NCI-H2107 treated with DMSO at 0.1 percent for 48 hours (cell line): Measurements from ENCODE around the gene C22orf15.
A peak's percentile ranks its signal among the peaks of the same experiment; 100 is the strongest.
"Not testable (repeated sequence)": the region's sequence is repeated elsewhere in the genome, so short reads cannot be mapped to it uniquely, and the experiment has no call there.

Source experiments
- DNase-seq: peaks from one replicate; lab custom pipeline; 2025; ENCODE audit not compliant: unreplicated experiment; lab: John Stamatoyannopoulos, UW

C22orf15 gene, protein sequence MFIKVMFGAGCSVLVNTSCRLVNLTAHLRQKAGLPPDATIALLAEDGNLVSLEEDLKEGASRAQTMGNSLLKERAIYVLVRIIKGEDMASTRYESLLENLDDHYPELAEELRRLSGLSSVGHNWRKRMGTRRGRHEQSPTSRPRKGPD

DNA sequence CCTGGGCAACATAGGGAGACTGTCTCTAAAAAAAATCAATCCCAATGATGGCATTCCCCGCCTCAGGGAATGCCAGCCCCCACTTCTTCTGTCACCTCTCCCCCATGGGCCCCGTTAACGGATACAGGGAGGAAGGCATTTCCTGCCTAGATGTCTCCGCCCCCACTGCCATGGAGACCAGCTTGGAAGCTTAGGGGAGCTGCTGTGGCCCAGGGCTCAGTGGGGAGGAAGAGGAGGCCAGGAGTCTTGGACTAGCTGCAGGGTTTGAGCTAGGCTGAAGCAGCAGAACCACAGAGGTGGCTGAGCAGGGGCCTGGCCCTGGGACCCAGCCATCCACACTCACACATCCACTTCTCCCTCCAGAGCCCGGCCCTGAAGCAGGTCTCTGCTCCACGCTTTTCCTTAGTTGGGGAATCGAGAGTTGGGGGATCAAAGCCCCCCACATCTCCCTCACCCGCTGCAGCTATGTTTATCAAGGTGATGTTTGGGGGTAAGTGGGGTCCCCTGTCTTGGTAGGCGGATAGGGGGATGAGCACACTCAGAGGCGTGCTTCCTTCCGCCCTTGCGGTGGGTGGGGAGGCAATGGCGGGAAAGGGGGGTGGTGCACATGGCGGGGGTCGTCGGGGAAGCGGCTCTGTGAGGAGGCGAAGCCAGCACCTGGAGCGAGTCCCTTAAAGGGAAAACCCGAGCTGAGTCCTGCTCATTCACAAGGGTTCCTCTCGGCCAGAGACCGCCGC, at the start of gene C22orf15:
Gene C22orf15 (plus strand): TSS at position 149 of the 737 bp plus-strand sequence. CDS start 317 bp downstream, at position 466.
- no peak for DNase-seq

DNA sequence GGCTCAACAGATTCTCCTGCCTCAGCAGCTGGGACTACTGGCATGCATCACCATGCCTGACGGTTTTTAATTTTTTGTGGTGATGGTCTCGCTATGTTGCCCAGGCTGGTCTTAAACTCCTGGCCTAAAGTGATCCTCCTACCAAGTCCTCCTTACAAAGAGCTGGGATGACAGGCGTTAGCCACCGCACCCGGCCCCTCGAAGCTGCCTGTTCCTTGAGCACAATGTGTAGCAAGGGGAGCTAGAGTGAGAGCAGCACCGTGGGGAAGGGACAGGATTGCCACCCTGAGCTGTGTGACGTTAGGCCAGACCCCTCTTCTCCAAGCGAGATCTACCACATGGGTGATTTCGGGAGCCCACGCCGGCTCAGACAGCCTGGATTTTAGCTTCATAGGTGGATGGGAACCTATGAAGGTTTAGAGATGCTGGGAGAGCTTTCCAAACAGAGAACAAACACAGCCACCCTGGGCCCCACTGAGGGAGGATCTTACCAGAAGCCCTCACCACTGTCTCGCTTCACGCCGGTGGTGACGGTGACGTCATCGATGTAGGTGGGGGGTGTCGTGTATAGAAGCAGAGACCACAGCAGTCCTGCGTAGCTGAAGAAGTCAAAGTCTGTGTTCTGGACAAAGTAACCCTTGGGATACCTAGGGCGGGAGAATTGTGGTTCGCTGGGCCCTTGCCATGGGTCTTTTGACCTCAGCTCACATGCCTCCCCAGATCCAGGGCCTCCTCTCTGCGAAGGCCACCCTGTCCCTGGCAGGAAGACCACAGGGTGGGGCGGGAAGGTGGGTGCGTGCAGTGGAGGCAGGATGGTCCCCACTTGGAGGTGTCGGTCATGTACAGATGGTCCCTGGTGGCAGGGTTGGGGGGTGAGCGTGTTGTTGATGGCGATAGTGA, 48.8 kb upstream of the C22orf15 start:
- DNase-seq, result no peak

DNA sequence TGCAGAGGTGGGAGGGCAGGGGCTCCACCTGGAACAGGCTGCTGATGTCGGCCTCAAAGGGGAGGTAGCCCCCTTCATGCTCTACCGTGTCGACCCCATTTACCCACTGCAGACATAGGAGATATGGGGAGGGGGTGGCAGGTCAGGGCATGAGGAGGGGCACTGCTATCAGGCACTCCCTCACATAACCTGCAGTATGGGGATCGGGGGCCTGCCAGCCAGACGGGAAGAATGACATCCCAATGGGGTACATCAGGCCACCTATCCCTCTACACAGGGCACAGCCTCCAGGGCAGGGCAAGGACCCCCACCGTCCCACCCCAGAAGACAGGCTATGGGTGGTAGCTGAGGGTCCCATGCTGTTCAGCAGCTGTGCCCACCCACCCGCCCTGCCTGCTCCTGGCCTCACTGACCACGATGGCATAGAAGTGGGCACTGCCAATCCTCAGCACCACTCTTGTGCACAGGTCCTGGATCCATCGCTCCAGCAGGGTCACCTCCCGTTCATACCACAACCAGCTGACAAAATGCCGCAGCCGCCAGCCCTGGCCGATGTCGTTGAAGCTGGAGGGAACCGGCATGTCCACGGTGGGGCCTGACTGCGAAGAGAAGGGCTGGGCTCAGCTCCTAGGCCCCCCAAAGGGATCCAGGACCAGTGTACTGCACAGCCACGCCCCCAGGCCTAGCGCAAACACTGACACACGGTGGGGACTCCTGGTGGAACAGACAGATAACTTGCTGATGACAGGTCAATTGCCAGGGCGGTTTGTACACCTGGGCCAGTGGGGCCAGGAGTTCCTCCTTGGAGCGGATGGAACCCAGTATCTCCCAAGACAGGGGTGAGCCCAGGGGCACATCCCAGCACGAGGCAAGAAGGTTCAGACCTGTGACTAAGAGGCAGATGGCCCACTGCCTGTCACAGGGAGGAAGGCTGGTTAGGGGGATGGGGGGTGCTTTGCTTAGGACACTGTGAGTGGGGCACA, 47.9 kb upstream of the C22orf15 start:
- DNase-seq, result no peak

DNA sequence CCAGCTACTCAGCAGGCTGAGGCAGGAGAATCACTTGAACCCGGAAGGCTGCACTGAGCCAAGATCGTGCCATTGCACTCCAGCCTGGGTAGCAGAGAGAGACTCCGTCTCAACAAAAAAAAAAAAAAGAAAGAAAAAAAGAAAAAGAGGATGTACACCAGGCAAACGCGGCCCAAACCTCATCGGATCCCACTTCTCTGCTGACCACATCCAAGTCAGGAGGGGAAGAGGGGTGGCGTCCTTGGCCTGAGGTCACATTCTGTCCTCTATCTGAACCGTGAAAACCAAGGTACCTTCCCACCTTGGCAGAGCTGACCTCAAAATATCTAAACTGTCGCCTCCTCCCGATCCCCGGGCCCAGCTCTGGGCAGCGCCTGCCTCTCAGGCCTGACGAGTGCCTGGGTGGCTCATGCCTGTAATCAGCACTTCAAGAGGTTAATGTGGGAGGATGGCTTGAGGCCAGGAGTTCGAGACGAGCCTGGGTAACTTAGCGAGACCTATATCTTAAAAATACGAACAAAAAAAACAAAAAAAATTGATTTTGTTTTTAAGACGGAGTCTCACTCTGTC, 46.9 kb upstream of the C22orf15 start:
- DNase-seq, result no peak

DNA sequence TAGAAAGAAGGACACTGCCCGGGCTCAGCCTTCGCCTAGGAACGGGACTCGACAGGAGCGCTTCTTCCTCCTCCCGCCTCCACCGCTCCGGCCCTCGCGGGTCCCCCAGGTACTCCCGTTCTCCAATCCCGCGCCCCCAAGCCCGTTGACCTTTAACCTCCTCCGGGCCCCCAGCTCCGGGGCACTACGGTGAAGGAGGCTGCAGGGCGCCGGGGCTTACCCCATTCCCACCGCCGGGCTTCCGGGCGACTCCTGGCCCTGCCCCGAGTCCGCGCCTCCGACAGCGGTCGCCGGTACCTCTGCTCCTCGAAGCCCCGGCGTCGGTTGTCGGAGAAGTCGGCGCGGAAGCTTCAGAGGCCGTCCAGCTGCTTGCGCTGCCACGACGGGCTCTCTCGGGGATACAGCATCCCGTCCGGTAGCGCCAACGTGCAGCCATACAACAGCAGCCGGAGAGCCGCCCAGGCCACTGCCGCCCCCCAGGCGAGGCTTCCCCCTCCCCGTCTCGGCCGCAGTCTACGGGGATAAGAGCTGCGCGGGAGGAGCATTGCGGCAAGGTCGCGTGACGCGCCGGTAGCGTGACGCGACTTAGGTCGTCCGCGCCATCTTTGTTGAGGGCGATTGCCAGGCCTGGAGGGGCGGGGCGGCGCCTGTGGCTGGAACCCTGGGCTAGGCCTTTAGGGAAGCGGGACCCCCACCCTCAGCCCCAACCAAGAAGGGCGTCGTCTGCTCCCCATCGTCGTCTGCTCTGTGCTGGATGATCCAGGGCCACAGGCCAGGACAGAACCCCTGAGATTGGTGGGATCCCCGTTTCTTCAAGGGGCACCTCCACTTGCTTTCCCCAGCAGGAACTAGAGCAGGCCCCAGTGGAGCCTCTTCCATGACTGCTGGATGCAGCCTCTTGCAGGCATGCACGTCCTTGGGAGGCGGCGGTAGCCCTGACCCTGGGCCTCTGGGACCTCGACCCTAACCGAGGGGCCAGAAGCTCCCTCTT, 45.7 kb upstream of the C22orf15 start:
- peak; percentile 25 for DNase-seq

DNA sequence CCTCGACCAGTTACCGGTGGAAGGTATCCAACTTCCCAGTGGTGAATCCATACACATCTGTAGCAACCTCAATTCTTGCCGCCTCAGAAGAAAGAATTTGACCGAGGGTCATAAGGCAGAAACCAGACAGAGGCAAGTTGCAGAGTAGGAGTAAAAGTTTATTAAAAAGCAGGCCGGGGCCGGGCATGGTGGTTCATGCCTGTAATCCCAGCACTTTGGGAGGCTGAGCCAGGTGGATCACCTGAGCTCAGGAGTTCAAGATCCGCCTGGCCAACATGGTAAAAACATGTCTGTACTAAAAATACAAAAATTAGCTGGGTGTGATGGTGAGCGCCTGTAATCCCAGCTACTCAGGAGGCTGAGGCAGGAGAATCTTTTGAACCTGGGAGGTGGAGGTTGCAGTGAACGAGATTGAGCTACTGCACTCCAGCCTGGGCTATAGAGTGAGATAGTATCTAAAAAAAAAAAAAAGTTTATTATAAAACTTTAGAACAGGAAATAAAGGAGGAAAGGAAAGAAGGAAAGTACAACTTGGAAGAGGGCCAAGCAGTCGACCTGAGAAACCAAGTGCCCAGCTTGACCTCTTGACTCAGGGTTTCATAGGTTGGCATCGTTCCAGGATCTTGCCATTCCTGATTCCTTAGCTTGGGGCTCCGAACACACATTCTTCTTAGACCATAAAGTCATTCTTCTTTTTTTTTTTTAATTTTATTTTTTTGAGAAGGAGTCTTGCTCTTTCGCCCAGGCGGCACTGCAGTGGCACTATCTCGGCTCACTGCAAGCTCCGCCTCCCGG, 44.2 kb upstream of the C22orf15 start:
- DNase-seq, result no peak

DNA sequence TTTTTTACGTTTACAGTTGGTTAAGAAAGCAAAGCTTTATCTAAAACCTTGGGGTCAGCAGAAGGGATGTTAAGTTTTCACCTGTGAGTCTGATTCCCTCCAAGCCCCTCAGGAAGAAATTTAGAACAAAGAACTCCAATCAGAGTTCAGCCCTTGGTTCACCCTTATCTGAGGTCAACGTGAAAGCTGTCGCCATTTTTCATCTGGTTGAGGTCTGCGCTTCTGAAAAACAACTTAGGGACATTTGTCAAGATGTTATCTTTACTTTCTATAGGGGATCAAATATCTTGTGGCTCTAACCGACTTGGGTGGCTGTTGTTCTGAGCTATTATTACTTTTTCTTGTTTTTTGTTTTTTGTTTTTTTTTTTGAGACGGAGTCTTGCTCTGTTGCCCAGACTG, 41.9 kb upstream of the C22orf15 start:
- no peak for DNase-seq

DNA sequence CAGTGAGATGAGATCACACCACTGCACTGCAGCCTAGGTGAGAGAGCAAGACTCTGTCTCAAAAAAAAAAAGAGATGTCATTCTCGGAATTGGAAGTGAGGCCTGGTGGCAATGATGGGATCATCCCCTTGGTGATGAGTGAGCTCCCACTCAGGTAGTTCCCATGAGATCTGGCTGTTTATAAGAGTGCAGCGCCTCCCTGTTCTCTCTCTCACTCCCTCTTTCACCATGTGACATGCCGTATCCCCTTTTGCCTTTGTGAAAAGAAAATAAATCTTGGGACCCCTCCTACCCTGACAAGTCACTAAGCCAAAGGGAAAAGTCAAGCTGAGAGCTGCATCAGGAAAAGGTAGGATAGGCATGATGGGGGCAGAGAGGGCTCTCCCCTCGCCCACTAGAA, 40.6 kb upstream of the C22orf15 start:
- DNase-seq, result no peak

DNA sequence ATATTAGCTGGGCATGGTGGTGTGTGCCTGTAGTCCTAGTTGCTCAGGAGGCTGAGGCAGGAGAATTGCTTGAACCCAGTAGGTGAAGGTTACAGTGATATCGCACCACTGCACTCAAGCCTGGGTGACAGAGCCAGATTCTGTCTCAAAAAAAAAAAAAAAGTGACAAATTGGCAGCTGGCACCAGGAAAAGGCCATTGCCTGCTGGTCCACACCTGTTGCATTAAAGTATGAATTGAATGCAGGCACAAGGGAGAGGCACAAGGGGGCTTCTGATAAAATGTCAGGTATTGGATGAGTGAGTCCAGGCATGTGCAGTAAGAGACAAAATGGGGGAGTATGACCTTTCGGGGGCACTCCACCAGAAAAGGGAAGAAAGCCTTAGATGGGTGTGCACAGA, 40.1 kb upstream of the C22orf15 start:
- DNase-seq, result no peak

DNA sequence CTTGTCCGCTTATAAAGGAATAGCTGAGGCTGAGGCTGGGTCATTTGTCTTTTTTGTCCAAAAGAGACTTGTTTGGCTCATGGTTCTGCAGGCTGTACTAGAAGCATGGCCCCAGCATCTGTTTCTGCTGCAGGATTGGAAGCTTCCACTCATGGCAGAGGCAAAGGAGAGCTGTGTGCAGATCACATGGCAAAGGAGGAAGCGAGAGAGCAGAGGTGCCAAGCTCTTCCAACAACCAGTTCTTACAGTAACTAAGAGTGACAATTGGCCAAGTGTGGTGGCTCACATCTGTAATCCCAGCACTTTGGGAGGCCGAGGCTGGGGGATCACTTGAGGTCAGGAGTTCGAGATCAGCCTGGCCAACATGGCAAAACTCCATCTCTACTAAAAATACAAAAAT, 34.7 kb upstream of the C22orf15 start:
- DNase-seq, result not testable (repeated sequence)

DNA sequence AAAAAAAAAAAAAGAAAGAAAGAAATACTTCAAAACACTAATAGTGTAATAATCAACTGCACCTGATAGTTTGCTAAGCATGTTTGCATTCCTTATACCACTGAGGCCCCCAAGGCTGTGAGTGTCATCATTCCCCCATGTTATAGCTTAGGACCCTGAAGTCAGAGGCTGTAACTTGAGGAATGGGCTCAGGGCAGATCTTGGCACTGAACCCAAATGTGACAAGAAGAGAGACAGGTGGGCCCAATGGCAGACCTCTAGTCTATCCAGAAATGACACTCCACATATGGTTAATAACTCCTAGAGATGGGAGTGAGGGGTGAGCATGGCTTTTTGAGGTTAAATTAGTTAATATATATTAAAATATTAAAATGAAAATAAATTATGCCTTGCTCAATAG, 25.1 kb upstream of the C22orf15 start:
- DNase-seq, result no peak

DNA sequence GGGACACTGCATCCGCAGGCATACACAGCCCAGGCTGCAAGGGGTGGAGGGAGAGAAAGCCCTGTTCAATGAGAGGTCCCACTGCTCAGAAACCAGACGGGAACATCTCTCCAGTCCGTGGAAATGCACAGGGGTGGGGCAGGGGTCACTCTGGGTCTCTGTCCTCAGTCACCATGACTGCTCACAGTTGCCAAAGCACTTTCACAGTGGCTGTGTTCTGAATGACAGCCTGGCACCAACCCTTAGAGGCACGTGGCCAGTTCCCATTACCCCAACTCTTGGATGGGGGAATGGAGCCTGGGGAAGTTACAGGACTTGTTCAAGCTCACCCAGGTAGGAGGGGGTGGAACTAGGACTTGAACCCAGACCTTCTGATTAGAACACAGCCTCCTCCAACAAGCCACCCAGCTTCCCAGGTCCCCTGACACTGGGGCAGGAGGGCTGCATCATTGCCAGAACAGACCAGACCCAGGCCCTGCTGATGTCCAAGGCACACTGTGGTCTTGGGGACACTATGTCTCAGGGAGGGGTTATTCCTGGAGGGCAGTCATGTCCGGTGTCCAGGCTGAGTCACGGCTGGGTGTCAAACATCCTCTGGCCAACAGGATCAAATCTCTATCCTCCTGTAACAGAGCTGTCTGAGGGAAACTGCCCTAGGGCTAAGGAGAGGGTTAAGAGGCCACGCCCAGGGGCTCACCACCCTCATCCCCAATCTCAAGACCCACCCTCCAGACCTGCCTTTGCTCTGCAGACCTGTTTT, 20.1 kb upstream of the C22orf15 start:
- DNase-seq, result no peak

DNA sequence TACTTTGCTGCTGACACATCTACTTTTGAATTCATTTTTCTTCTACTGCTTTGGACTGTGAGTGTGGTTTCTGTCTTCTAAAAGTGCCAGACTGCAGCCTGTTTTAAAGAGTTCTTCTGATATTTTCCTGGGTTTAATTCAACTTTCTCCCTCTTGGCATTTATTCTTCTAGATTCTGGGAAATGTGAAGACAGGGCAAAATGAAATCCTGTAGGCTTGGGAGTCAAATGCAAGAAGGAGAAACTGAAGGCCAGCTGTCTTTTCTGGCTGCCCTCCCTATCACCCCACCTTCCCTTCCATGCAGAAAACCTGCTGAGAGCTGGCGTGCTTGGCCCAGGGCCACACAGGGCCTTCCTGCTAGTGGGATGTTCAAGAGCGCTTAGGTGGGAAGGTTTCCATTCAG, 19.5 kb upstream of the C22orf15 start:
- no peak for DNase-seq

DNA sequence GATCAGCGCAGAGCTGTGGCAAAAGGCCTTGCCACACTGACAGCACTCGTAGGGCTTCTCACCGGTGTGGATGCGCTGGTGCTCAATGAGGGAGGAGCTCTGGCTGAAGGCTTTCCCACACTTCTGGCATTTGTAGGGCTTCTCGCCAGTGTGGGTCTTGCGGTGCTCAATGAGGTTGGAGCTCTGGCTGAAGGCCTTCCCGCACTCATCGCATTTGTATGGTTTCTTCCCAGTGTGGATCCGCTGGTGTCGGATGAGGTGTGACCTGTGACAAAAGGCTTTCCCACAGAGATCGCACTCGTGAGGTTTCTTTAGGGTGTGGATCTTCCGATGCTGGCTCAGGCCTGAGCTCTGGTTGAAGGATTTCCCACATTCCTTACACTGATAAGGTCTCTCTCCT, 18.8 kb upstream of the C22orf15 start:
- no peak for DNase-seq

DNA sequence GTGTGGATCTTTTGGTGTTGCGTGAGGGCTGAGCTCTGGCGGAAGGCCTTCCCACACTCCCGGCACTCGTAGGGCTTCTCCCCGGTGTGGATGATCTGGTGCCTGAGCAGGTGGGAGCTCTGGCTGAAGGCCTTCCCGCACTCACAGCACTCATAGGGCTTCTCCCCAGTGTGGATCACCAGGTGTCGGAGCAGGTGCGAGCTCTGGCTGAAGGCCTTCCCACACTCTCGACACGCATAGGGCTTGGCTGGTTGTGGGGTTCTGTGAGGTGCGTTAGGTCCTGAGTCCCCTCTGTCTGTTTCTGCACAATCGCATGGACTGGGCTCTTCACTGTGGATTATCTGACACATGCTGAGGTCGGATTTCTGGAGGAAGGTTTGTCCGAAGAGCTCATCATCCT, 18.3 kb upstream of the C22orf15 start:
- DNase-seq, result no peak

DNA sequence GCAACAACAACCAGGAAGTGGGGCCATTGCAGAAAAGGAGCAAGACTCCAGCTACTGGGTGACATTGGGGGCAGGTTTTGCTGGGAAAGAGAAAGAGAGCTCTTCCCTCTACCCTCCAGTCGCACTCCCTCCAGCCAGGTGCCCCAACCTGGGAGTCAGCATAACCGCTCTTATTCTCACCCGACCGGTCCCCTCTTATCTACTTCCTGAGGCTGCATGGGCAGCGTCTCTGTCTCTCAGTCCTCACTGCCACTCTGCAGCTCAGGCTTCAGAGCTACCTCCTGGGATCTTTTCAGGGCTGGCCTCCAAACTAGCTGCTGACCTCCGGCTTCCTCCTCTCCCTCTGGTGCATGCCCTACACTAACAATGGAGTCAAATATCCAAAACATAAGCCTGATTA, 17.0 kb upstream of the C22orf15 start:
- DNase-seq, result no peak

DNA sequence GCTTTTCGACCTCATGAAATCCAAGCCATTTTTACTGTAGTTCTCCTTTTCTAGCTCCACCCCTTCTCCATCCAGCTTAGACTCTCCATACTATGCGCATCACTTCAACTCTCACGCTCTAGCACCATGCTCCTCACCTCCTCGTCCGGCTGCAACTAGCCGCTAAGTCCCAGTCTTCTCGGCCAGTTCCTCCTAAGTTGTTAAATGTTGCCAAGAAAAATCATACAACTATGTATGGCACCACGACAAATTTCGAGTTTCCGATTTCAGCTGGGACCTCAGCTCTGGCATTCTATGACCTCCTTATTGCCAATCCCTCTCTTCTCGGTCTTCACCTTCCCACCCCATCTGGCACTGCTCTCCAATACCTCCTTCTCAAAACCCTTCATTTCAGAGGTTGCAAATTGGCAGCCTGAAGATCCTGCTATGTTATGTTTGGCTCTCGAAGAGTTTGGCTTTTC, 12.9 kb upstream of the C22orf15 start:
- no peak for DNase-seq

DNA sequence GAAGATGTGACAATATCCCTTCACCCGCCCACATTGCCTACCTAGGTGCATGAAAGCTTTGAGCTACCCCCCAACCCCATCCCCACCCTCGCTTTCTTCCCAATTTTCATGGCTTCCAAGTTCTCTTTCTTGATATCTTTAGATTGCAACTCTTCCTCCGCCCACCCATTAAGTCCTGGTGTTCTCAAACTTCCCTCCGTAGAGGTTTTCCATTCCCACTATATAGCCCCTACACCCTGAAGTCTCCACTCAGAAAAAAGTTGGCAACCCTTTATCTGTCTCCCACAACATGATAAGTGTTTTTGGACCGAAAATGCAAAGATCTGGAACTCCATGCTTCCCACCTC, 12.4 kb upstream of the C22orf15 start:
- DNase-seq, result no peak
